ENCODE data around the gene IHH. TPM values are rescaled to one million over a fixed set of nuclear protein-coding genes. Genes with fewer than 3 reads are reported as not detected.

The IHH gene
- total RNA-seq, 1 experiment from 2014 or later: 0.15 TPM

DNA sequence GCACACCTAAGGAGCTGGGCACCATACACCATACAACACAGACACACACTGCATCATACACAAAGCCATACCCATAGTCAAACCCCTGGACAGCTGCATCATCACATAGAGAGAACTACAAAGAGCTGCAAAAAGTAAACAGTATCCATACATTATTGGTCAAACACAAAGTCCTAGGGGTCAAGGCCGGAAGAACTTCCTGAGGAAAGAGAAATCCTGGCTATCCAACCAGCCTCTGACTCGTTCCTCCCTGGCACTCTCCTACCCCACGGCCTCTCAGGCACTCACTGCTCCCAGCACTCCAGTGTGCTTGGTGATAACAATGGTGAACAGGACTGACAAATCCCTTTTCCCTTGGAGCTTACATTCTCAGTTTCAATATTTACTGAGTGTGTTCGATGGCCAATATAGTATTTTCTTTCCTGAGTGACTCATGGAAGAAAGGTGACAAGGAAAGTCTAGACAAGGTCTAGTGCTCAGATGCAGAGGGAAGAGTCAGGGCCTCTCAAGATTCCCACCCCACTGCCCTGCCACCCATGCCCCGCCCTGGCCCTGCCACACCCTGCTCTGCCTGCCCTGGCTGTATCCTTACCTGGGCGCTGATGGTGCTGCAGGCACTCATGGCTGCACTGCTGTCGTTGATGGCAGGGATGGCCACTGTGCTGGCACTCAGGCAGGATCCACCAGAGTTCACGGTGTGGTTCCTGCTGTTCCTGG lies 22.8 kb downstream of the IHH start:
- H3K36me3 ChIP-seq (ENCODE audit: insufficient read depth, low read length, poor library complexity, severe bottlenecking): no peaks in the 10 kb centered on the region
- no peak overlapping the region for H3K27ac ChIP-seq (ENCODE audit: low read depth, low read length, poor library complexity, severe bottlenecking)
- BruUV-seq (replicated peaks): no TSS peak
- ChIA-PET CTCF (no interaction called here), POLR2A (ENCODE audit: low non-redundant PET) (interaction anchor here (0.6 kb wide), 1 partner anchor 16 kb away, joined by 3 read pairs; no protein-coding TSS in a partner anchor)
- intact Hi-C loops (cut with micrococcal nuclease; ENCODE audit: unreplicated experiment): no loop called here
- TF ChIP-seq EZH2 (IDR thresholded peaks at IDR 0.05; ENCODE audit: borderline replicate concordance, low read depth, low read length, poor library complexity, severe bottlenecking): no peak
- TF ChIP-seq, protein P1, sequence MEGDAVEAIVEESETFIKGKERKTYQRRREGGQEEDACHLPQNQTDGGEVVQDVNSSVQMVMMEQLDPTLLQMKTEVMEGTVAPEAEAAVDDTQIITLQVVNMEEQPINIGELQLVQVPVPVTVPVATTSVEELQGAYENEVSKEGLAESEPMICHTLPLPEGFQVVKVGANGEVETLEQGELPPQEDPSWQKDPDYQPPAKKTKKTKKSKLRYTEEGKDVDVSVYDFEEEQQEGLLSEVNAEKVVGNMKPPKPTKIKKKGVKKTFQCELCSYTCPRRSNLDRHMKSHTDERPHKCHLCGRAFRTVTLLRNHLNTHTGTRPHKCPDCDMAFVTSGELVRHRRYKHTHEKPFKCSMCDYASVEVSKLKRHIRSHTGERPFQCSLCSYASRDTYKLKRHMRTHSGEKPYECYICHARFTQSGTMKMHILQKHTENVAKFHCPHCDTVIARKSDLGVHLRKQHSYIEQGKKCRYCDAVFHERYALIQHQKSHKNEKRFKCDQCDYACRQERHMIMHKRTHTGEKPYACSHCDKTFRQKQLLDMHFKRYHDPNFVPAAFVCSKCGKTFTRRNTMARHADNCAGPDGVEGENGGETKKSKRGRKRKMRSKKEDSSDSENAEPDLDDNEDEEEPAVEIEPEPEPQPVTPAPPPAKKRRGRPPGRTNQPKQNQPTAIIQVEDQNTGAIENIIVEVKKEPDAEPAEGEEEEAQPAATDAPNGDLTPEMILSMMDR (conservative IDR thresholded peaks at IDR 0.05; ENCODE audit: low read depth, low read length): no peak
- DNase-seq (ENCODE audit: low spot score): no peak
- H3K4me1 ChIP-seq (ENCODE audit: insufficient read depth, low read length, poor library complexity, severe bottlenecking): no peaks in the 10 kb centered on the region
- H3K27me3 ChIP-seq (replicated peaks; ENCODE audit: insufficient read depth, low read depth, low read length, poor library complexity): peaks cover 37% of the 10 kb centered on the region
- no peaks in the 10 kb centered on the region for H3K9me3 ChIP-seq (ENCODE audit: low read depth, low read length, poor library complexity, severe bottlenecking)
- H3K4me3 ChIP-seq (ENCODE audit: low read depth, low read length, poor library complexity, severe bottlenecking): no peak overlapping the region

DNA sequence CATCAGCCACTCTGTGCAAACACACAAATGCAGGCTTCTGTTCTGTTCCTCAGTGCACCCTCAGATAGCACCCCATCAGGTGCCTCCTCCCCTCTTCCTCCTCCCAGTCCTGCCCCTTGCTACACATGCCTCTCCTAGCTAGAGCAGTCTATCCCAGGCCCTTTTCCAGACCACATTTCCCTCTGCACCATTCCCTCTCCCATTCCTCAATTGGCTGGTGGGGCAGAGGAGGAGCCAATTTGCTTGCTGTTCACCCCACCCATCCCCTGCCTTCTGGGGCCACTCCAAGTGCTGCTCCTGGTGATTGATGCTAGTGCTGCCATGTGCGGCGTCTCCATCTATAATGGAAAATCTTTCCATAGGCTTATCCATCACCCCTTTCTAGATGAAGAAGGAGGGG lies 24.8 kb downstream of the IHH start:
- no peaks in the 10 kb centered on the region for H3K36me3 ChIP-seq (ENCODE audit: insufficient read depth, low read length, poor library complexity, severe bottlenecking)
- TF ChIP-seq EZH2 (IDR thresholded peaks at IDR 0.05; ENCODE audit: borderline replicate concordance, low read depth, low read length, poor library complexity, severe bottlenecking): no peak
- TF ChIP-seq, protein P1 (conservative IDR thresholded peaks at IDR 0.05; ENCODE audit: low read depth, low read length): no peak
- ChIA-PET CTCF (interaction anchor here (0.8 kb wide), 1 partner anchor 119 kb away, joined by 3 read pairs; no protein-coding TSS in a partner anchor), POLR2A (ENCODE audit: low non-redundant PET) (no interaction called here)
- intact Hi-C loops (cut with micrococcal nuclease; ENCODE audit: unreplicated experiment): no loop called here
- no peak for DNase-seq (ENCODE audit: low spot score)
- H3K4me3 ChIP-seq (ENCODE audit: low read depth, low read length, poor library complexity, severe bottlenecking): no peak overlapping the region
- no peaks in the 10 kb centered on the region for H3K9me3 ChIP-seq (ENCODE audit: low read depth, low read length, poor library complexity, severe bottlenecking)
- no TSS peak for BruUV-seq (replicated peaks)
- no peaks in the 10 kb centered on the region for H3K4me1 ChIP-seq (ENCODE audit: insufficient read depth, low read length, poor library complexity, severe bottlenecking)
- no peak overlapping the region for H3K27ac ChIP-seq (ENCODE audit: low read depth, low read length, poor library complexity, severe bottlenecking)
- H3K27me3 ChIP-seq (replicated peaks; ENCODE audit: insufficient read depth, low read depth, low read length, poor library complexity): peaks cover 30% of the 10 kb centered on the region

DNA sequence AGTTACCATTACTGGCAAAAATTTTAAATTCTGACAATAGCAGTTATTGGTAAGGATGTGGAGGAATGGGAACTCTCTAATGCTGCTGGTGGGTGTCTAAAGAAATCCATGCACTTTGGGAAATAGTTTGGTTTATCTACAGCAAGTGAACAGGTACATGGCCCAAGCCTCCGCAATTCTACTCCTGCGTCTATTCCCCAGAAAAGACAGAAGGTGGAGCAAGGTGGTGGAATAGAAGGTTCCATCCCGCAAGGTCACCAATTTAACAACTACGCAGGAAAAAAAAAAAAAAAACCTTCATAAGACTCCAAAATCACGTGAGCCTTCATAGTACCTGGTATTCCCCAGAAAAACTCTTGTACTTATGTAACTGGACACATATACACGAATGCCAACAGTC lies 25.9 kb downstream of the IHH start:
- CTCF ChIA-PET: no interaction called here
- no peak for DNase-seq (ENCODE audit: low spot score)
- H3K27ac ChIP-seq (ENCODE audit: low read depth, low read length, poor library complexity, severe bottlenecking): no peak overlapping the region
- POLR2A ChIA-PET (ENCODE audit: low non-redundant PET): no interaction called here
- no peak overlapping the region for H3K4me3 ChIP-seq (ENCODE audit: low read depth, low read length, poor library complexity, severe bottlenecking)
- intact Hi-C loops (cut with micrococcal nuclease; ENCODE audit: unreplicated experiment): no loop called here
- H3K27me3 ChIP-seq (replicated peaks; ENCODE audit: insufficient read depth, low read depth, low read length, poor library complexity): peaks cover 22% of the 10 kb centered on the region
- H3K4me1 ChIP-seq (ENCODE audit: insufficient read depth, low read length, poor library complexity, severe bottlenecking): no peaks in the 10 kb centered on the region
- no peaks in the 10 kb centered on the region for H3K36me3 ChIP-seq (ENCODE audit: insufficient read depth, low read length, poor library complexity, severe bottlenecking)
- BruUV-seq (replicated peaks): no TSS peak
- TF ChIP-seq, protein P1 (conservative IDR thresholded peaks at IDR 0.05; ENCODE audit: low read depth, low read length): no peak
- no peak for TF ChIP-seq EZH2 (IDR thresholded peaks at IDR 0.05; ENCODE audit: borderline replicate concordance, low read depth, low read length, poor library complexity, severe bottlenecking)
- H3K9me3 ChIP-seq (ENCODE audit: low read depth, low read length, poor library complexity, severe bottlenecking): no peaks in the 10 kb centered on the region

All from A673 (cell line).